Activated naive CD8-positive, alpha-beta T cell treated with anti-CD3 and anti-CD28 coated beads, Interleukin-2, amount 10 ng/mL, durations not matched to agents 7 days and 5 days (primary cell): ENCODE measurements around the gene ZDHHC24. TPM values are rescaled to one million over a fixed set of nuclear protein-coding genes. Genes with fewer than 3 reads are reported as not detected.

ENCODE experiments used
- ATAC-seq: fragments of 150-1000 bp; cut with Tn5 transposase; one replicate; pipeline ENCODE4 v1.10.0; 2021; ENCODE audit warnings: low read depth, moderate library complexity
- POLR2A ChIA-PET: fragments of 350-600 bp; sonication (Branson Sonifier 250); formaldehyde crosslinking; loops from one replicate; lab custom pipeline; 2021; ENCODE audit warnings: antibody characterized with exemption; lab: Charles Lee
- DNase-seq: peaks from one replicate; pipeline ENCODE4 v3.0.0; 2021
- H3K27ac Mint-ChIP-seq: one replicate; pipeline ENCODE4 v1.8.0; 2022; ENCODE audit warnings: mild to moderate bottlenecking, mixed read lengths
- H3K27me3 Mint-ChIP-seq: one replicate; pipeline ENCODE4 v1.8.0; 2022; ENCODE audit warnings: mild to moderate bottlenecking, moderate library complexity, mixed read lengths
- H3K36me3 Mint-ChIP-seq: one replicate; pipeline ENCODE4 v1.8.0; 2021; ENCODE audit warnings: mild to moderate bottlenecking, mixed read lengths
- H3K4me1 Mint-ChIP-seq: one replicate; pipeline ENCODE4 v1.8.0; 2021; ENCODE audit warnings: mixed read lengths
- H3K4me3 Mint-ChIP-seq: one replicate; pipeline ENCODE4 v1.8.0; 2022; ENCODE audit warnings: mild to moderate bottlenecking, moderate library complexity, mixed read lengths
- H3K9me3 Mint-ChIP-seq: one replicate; pipeline ENCODE4 v1.8.0; 2021; ENCODE audit warnings: mixed read lengths
- total RNA-seq, 2 experiments: library from RNA; stranded (reverse); gene quantifications; one replicate each; pipeline ENCODE4 v1.2.3, GENCODE V29; 2021

Gene ZDHHC24
- total RNA-seq, 2 experiments from 2014 or later: 22.1 to 23.0 TPM

GRCh38 chr11:66494935-66495334 is 50.9 kb downstream of the ZDHHC24 start:
- POLR2A ChIA-PET: no interaction called here
- H3K27ac Mint-ChIP-seq: no peak overlapping the region
- no peak for ATAC-seq
- no peaks in the 10 kb centered on the region for H3K9me3 Mint-ChIP-seq
- H3K4me3 Mint-ChIP-seq: no peak overlapping the region
- peaks cover 6% of the 10 kb centered on the region for H3K36me3 Mint-ChIP-seq
- no peaks in the 10 kb centered on the region for H3K4me1 Mint-ChIP-seq
- H3K27me3 Mint-ChIP-seq: no peaks in the 10 kb centered on the region
- no peak for DNase-seq

GRCh38 chr11:66494458-66494857 is 51.4 kb downstream of the ZDHHC24 start:
- POLR2A ChIA-PET: interaction anchor here (0.6 kb wide), 1 partner anchor 89 kb away, joined by 4 read pairs; no protein-coding TSS in a partner anchor
- Mint-ChIP-seq H3K4me1 (no peaks in the 10 kb centered on the region), H3K27me3 (no peaks in the 10 kb centered on the region), H3K36me3 (peaks cover 4% of the 10 kb centered on the region), H3K4me3 (no peak overlapping the region), H3K9me3 (no peaks in the 10 kb centered on the region), H3K27ac (no peak overlapping the region)
- ATAC-seq: no peak
- DNase-seq: no peak

- DNase-seq: no peak
Observed at GRCh38 chr11:66493130-66493529, 52.7 kb downstream of the ZDHHC24 start.

GRCh38 chr11:66492161-66492865 is 53.5 kb downstream of the ZDHHC24 start:
- peaks cover 7% of the 10 kb centered on the region for H3K36me3 Mint-ChIP-seq
- no peak overlapping the region for H3K4me3 Mint-ChIP-seq
- no peaks in the 10 kb centered on the region for H3K9me3 Mint-ChIP-seq
- no peak overlapping the region for H3K27ac Mint-ChIP-seq
- DNase-seq: no peak
- no peaks in the 10 kb centered on the region for H3K27me3 Mint-ChIP-seq
- POLR2A ChIA-PET: interaction anchor here (1.1 kb wide), 1 partner anchor 12 kb away, joined by 3 read pairs; no protein-coding TSS in a partner anchor
- no peak for ATAC-seq
- no peaks in the 10 kb centered on the region for H3K4me1 Mint-ChIP-seq

More at GRCh38 chr11:66493130-66493529, 52.7 kb downstream of the ZDHHC24 start:
- H3K4me3 Mint-ChIP-seq: no peak overlapping the region
- no peaks in the 10 kb centered on the region for H3K4me1 Mint-ChIP-seq
- H3K9me3 Mint-ChIP-seq: no peaks in the 10 kb centered on the region
- H3K27me3 Mint-ChIP-seq: no peaks in the 10 kb centered on the region
- peaks cover 7% of the 10 kb centered on the region for H3K36me3 Mint-ChIP-seq
- ATAC-seq: no peak
- H3K27ac Mint-ChIP-seq: no peak overlapping the region
- POLR2A ChIA-PET: no interaction called here

GRCh38 chr11:66491315-66491935 is 54.4 kb downstream of the ZDHHC24 start:
- peaks cover 4% of the 10 kb centered on the region for H3K36me3 Mint-ChIP-seq
- H3K9me3 Mint-ChIP-seq: no peaks in the 10 kb centered on the region
- POLR2A ChIA-PET: interaction anchor here (0.6 to 1.1 kb wide), 2 partner anchors 12 to 18 kb away, joined by 3 to 4 read pairs; no protein-coding TSS in a partner anchor
- H3K4me1 Mint-ChIP-seq: no peaks in the 10 kb centered on the region
- DNase-seq: no peak
- H3K27ac Mint-ChIP-seq: no peak overlapping the region
- no peaks in the 10 kb centered on the region for H3K27me3 Mint-ChIP-seq
- ATAC-seq: no peak
- H3K4me3 Mint-ChIP-seq: no peak overlapping the region

- peaks cover 2% of the 10 kb centered on the region for H3K36me3 Mint-ChIP-seq
- POLR2A ChIA-PET: interaction anchor here (1.3 kb wide), 1 partner anchor 10 kb away, joined by 6 read pairs; the partner anchor contains the start of gene DPP3
- no peaks in the 10 kb centered on the region for H3K4me1 Mint-ChIP-seq
- no peaks in the 10 kb centered on the region for H3K9me3 Mint-ChIP-seq
- no peaks in the 10 kb centered on the region for H3K27me3 Mint-ChIP-seq
- ATAC-seq (no peak), DNase-seq (no peak)
- no peak overlapping the region for H3K4me3 Mint-ChIP-seq
- no peak overlapping the region for H3K27ac Mint-ChIP-seq
Observed at GRCh38 chr11:66489636-66490035, 56.2 kb downstream of the ZDHHC24 start.

- Mint-ChIP-seq H3K9me3 (no peaks in the 10 kb centered on the region), H3K27me3 (no peaks in the 10 kb centered on the region), H3K4me1 (no peaks in the 10 kb centered on the region), H3K4me3 (no peak overlapping the region), H3K36me3 (peaks cover 2% of the 10 kb centered on the region), H3K27ac (no peak overlapping the region)
- POLR2A ChIA-PET: interaction anchor here (1.3 kb wide), 1 partner anchor 9 kb away, joined by 6 read pairs; the partner anchor contains the start of gene DPP3
- ATAC-seq (no peak), DNase-seq (no peak)
Observed at GRCh38 chr11:66488957-66489356, 56.9 kb downstream of the ZDHHC24 start.

- no peak overlapping the region for H3K4me3 Mint-ChIP-seq
- POLR2A ChIA-PET: no interaction called here
- H3K36me3 Mint-ChIP-seq: peaks cover 2% of the 10 kb centered on the region
- H3K9me3 Mint-ChIP-seq: no peaks in the 10 kb centered on the region
- ATAC-seq: no peak
- peak overlapping the region; percentile 34 for H3K27ac Mint-ChIP-seq
- H3K4me1 Mint-ChIP-seq: peaks cover 11% of the 10 kb centered on the region
- no peak for DNase-seq
- no peaks in the 10 kb centered on the region for H3K27me3 Mint-ChIP-seq
Observed at GRCh38 chr11:66484806-66485380, 61.0 kb downstream of the ZDHHC24 start.

GRCh38 chr11:66480117-66480938 is 65.5 kb downstream of the ZDHHC24 start, which contains the start of gene DPP3:
Gene DPP3, plus strand, starts transcription at chr11:66480434. Its CDS starts 1,767 bp downstream, at chr11:66482201.
- no peaks in the 10 kb centered on the region for H3K27me3 Mint-ChIP-seq
- no peaks in the 10 kb centered on the region for H3K36me3 Mint-ChIP-seq
- H3K9me3 Mint-ChIP-seq: no peaks in the 10 kb centered on the region
- DNase-seq (peak; percentile 96), ATAC-seq (peak; percentile 97)
- H3K4me3 Mint-ChIP-seq: peak within 1 kb of the TSS; percentile 94
- H3K27ac Mint-ChIP-seq: peak within 1 kb of the TSS; percentile 88
- POLR2A ChIA-PET: interaction anchor here (0.6 to 2.1 kb wide), 22 partner anchors 9 to 478 kb away, joined by 3 to 22 read pairs (median 4); partner anchors contain the start of genes ACTN3, BANF1, EIF1AD and MRPL11
- H3K4me1 Mint-ChIP-seq: peaks cover 20% of the 10 kb centered on the region

- Mint-ChIP-seq H3K9me3 (no peaks in the 10 kb centered on the region), H3K4me3 (peak overlapping the region; percentile 94), H3K27ac (peak overlapping the region; percentile 88), H3K27me3 (no peaks in the 10 kb centered on the region), H3K4me1 (peaks cover 20% of the 10 kb centered on the region), H3K36me3 (no peaks in the 10 kb centered on the region)
- ATAC-seq (no peak), DNase-seq (peak; percentile 48)
- POLR2A ChIA-PET: interaction anchor here (0.6 to 2.1 kb wide), 21 partner anchors 9 to 479 kb away, joined by 3 to 22 read pairs (median 4); partner anchors contain the start of genes ACTN3, BANF1, EIF1AD and MRPL11
Observed at GRCh38 chr11:66479394-66480116, 66.3 kb downstream of the ZDHHC24 start.

GRCh38 chr11:66478729-66479393 is 67.0 kb downstream of the ZDHHC24 start:
- POLR2A ChIA-PET: no interaction called here
- peaks cover 20% of the 10 kb centered on the region for H3K4me1 Mint-ChIP-seq
- DNase-seq (peak; percentile 59), ATAC-seq (no peak)
- peak overlapping the region; percentile 94 for H3K4me3 Mint-ChIP-seq
- H3K36me3 Mint-ChIP-seq: no peaks in the 10 kb centered on the region
- H3K27ac Mint-ChIP-seq: peak overlapping the region; percentile 88
- H3K27me3 Mint-ChIP-seq: no peaks in the 10 kb centered on the region
- no peaks in the 10 kb centered on the region for H3K9me3 Mint-ChIP-seq
